DMS153 treated with DMSO at 0.1 percent for 48 hours (cell line): Measurements from ENCODE around the gene HPCAL4.

Experiments
- DNase-seq: peaks from one replicate; lab custom pipeline; 2025; ENCODE audit not compliant: unreplicated experiment; lab: John Stamatoyannopoulos, UW

The HPCAL4 gene

GRCh38 chr1:39678889-39679288, 12.3 kb downstream of the HPCAL4 start:
- DNase-seq: no peak

GRCh38 chr1:39677645-39678044, 13.6 kb downstream of the HPCAL4 start:
- DNase-seq: no peak

- DNase-seq: no peak
Observed at GRCh38 chr1:39676948-39677548, 14.2 kb downstream of the HPCAL4 start.

GRCh38 chr1:39675220-39675619, 16.0 kb downstream of the HPCAL4 start:
- no peak for DNase-seq

- DNase-seq: no peak
Observed at GRCh38 chr1:39673215-39673614, 18.0 kb downstream of the HPCAL4 start.

GRCh38 chr1:39672551-39672947, 18.7 kb downstream of the HPCAL4 start:
- no peak for DNase-seq

- DNase-seq: no peak
Observed at GRCh38 chr1:39671793-39672550, 19.3 kb downstream of the HPCAL4 start, which contains the start of gene NT5C1A. Gene NT5C1A (minus strand): TSS chr1:39672107. CDS start chr1:39672038, 69 bp downstream.

- no peak for DNase-seq
Observed at GRCh38 chr1:39671433-39671792, 19.8 kb downstream of the HPCAL4 start.

- no peak for DNase-seq
Observed at GRCh38 chr1:39670689-39671088, 20.5 kb downstream of the HPCAL4 start.

- DNase-seq: no peak
Observed at GRCh38 chr1:39668894-39669293, 22.3 kb downstream of the HPCAL4 start.

- no peak for DNase-seq
Observed at GRCh38 chr1:39668111-39668510, 23.1 kb downstream of the HPCAL4 start.

GRCh38 chr1:39666772-39667171, 24.5 kb downstream of the HPCAL4 start:
- DNase-seq: no peak

- no peak for DNase-seq
Observed at GRCh38 chr1:39663559-39663958, 27.7 kb downstream of the HPCAL4 start.

- no peak for DNase-seq
Observed at GRCh38 chr1:39662861-39663260, 28.4 kb downstream of the HPCAL4 start.

- no peak for DNase-seq
Observed at GRCh38 chr1:39659538-39659937, 31.7 kb downstream of the HPCAL4 start.

- no peak for DNase-seq
Observed at GRCh38 chr1:39659110-39659509, 32.1 kb downstream of the HPCAL4 start.

- DNase-seq: peak; percentile 68
Observed at GRCh38 chr1:39657923-39658485, 33.2 kb downstream of the HPCAL4 start.

- DNase-seq: no peak
Observed at GRCh38 chr1:39657402-39657801, 33.8 kb downstream of the HPCAL4 start.

GRCh38 chr1:39656391-39656790, 34.8 kb downstream of the HPCAL4 start:
- DNase-seq: no peak

- DNase-seq: no peak
Observed at GRCh38 chr1:39655578-39656268, 35.5 kb downstream of the HPCAL4 start.

- DNase-seq: no peak
Observed at GRCh38 chr1:39654291-39654690, 36.9 kb downstream of the HPCAL4 start.

GRCh38 chr1:39653546-39654031, 37.6 kb downstream of the HPCAL4 start:
- DNase-seq: peak; percentile 95
